ENCODE data around the gene TSPAN15. TPM values are rescaled to one million over a fixed set of nuclear protein-coding genes. Genes with fewer than 3 reads are reported as not detected.

The TSPAN15 gene
- total and polyA plus RNA-seq, 3 donors from 2014 or later = 29.7 to 37.5 (median 35.3) TPM

GRCh38 chr10:69459893-69460575 lies 8.8 kb downstream of the TSPAN15 start:
- Histone ChIP-seq H3K9me3 (no peaks in the 10 kb centered on the region), H3K4me1 (no peaks in the 10 kb centered on the region), H3K36me3 (ENCODE audit: low read depth, missing control alignments) (no peaks in the 10 kb centered on the region), H3K4me3 (no peak overlapping the region), H3K27me3 (no peaks in the 10 kb centered on the region), H3K27ac (no peak overlapping the region)
- WGBS, 2 donors = 86 to 94% methylated on average over 7 to 12 of the region's 12 CpGs
- intact Hi-C loops (cut with DNase I; ENCODE audit: low total_unique reads) = no loop called here
- no peak for DNase-seq
- TF ChIP-seq POLR2A (IDR thresholded peaks at IDR 0.05) = no peak
- TF ChIP-seq CTCF (IDR thresholded peaks at IDR 0.05) = no peak

GRCh38 chr10:69460576-69461242 lies 9.4 kb downstream of the TSPAN15 start:
- no peaks in the 10 kb centered on the region for H3K4me1 ChIP-seq
- WGBS, 2 donors = 84 to 96% methylated on average over 8 to 9 of the region's 9 CpGs

GRCh38 chr10:69461243-69462025 lies 10.2 kb downstream of the TSPAN15 start:
- Histone ChIP-seq H3K4me3 (no peak overlapping the region), H3K9me3 (no peaks in the 10 kb centered on the region), H3K27me3 (no peaks in the 10 kb centered on the region), H3K27ac (no peak overlapping the region), H3K36me3 (ENCODE audit: low read depth, missing control alignments) (no peaks in the 10 kb centered on the region), H3K4me1 (no peaks in the 10 kb centered on the region)
- no peak for DNase-seq
- intact Hi-C loops (cut with DNase I; ENCODE audit: low total_unique reads) = no loop called here
- 69 to 70% methylated on average over 2 to 4 of the region's 5 CpGs for WGBS, 2 donors
- TF ChIP-seq POLR2A (IDR thresholded peaks at IDR 0.05) = no peak
- no peak for TF ChIP-seq CTCF (IDR thresholded peaks at IDR 0.05)

More at GRCh38 chr10:69460576-69461242, 9.4 kb downstream of the TSPAN15 start:
- Histone ChIP-seq H3K27ac (no peak overlapping the region), H3K36me3 (ENCODE audit: low read depth, missing control alignments) (no peaks in the 10 kb centered on the region), H3K9me3 (no peaks in the 10 kb centered on the region), H3K4me3 (no peak overlapping the region), H3K27me3 (no peaks in the 10 kb centered on the region)
- TF ChIP-seq POLR2A (IDR thresholded peaks at IDR 0.05) = no peak
- TF ChIP-seq CTCF (IDR thresholded peaks at IDR 0.05) = no peak
- intact Hi-C loops (cut with DNase I; ENCODE audit: low total_unique reads) = no loop called here
- DNase-seq = no peak

GRCh38 chr10:69463886-69464285 lies 12.6 kb downstream of the TSPAN15 start:
- 77 to 82% methylated on average over 6 of the region's 6 CpGs for WGBS, 2 donors
- Histone ChIP-seq H3K4me3 (no peak overlapping the region), H3K4me1 (no peaks in the 10 kb centered on the region), H3K36me3 (ENCODE audit: low read depth, missing control alignments) (no peaks in the 10 kb centered on the region), H3K9me3 (no peaks in the 10 kb centered on the region), H3K27ac (no peak overlapping the region), H3K27me3 (no peaks in the 10 kb centered on the region)
- TF ChIP-seq CTCF (IDR thresholded peaks at IDR 0.05) (no peak), POLR2A (IDR thresholded peaks at IDR 0.05) (no peak)
- no peak for DNase-seq
- intact Hi-C loops (cut with DNase I; ENCODE audit: low total_unique reads) = no loop called here

Measured in testis (tissue), 3 donors.